Prostate gland (tissue), 2 donors: Measurements from ENCODE around the gene KIAA1671.

ENCODE experiments used
- CTCF ChIP-seq, 4 experiments: fragments of 200-600 bp in 2 of 4; fragments of 450-650 bp in 2 of 4; sonication (generic) in 2 of 4; IDR thresholded peaks; 1 replicate in 3 of 4; 2 replicates in 1 of 4; pipeline ENCODE4 v1.5.1; 2016 to 2019; ENCODE audit warnings: antibody characterized with exemption in 4 of 4, mild to moderate bottlenecking in 2 of 4, moderate library complexity in 2 of 4
- POLR2A ChIP-seq: fragments of 450-650 bp; IDR thresholded peaks from one replicate; pipeline ENCODE4 v1.6.1; 2016; ENCODE audit warnings: antibody characterized with exemption, mild to moderate bottlenecking
- POLR2AphosphoS5 ChIP-seq: sonication (generic); formaldehyde crosslinking; IDR thresholded peaks from one replicate; pipeline ENCODE4 v1.6.1; 2017; ENCODE audit warnings: antibody characterized with exemption

- TF ChIP-seq CTCF (IDR thresholded peaks at IDR 0.05) (no peak), POLR2A (no peak), POLR2AphosphoS5 (no peak)
Measured at GRCh38 chr22:25030636-25031035, 78.1 kb downstream of the KIAA1671 start.
